HCT116 (cell line): ENCODE measurements around the gene NEDD4. TPM values are rescaled to one million over a fixed set of nuclear protein-coding genes. Genes with fewer than 3 reads are reported as not detected.

Source experiments
- ATAC-seq: fragments of 200-7000 bp; cut with Tn5 transposase; 2 replicates; pipeline ENCODE4 v1.9.1; 2020; ENCODE audit warnings: mild to moderate bottlenecking, moderate library complexity
- BruUV-seq: library from RNA; stranded (reverse); fragments of 400-500 nt; replicated peaks from 2 replicates; lab custom pipeline; 2021; lab: Mats Ljungman, UMichigan
- CTCF ChIA-PET: fragments of 300-600 bp; sonication (Branson Sonifier 250); formaldehyde crosslinking; loops from one replicate; lab custom pipeline; 2021; ENCODE audit warnings: antibody characterized with exemption; lab: Charles Lee
- POLR2A ChIA-PET: fragments of 300-600, 350-600 bp; sonication (Branson Sonifier 250); formaldehyde crosslinking; loops from one replicate; lab custom pipeline; 2021; ENCODE audit warnings: antibody characterized with exemption; lab: Charles Lee
- RAD21 ChIA-PET, 2 experiments: fragments of 300-600 bp; sonication (Branson Sonifier 250); formaldehyde crosslinking; loops; one replicate each; lab custom pipeline; 2023; ENCODE audit warnings: low total read pairs in 2 of 2; ENCODE audit not compliant: uncharacterized antibody in 2 of 2, unreplicated experiment in 2 of 2, low non-redundant PET in 1 of 2; lab: Charles Lee
- DNase-seq: peaks from one replicate; pipeline ENCODE4 v3.0.0-alpha.2; 2010; ENCODE audit warnings: low read depth, low spot score
- H2AFZ ChIP-seq: fragments of 200-600 bp; shearing (Covaris generic), sonication (generic); 2 replicates; pipeline ENCODE4 v1.6.1; 2017; ENCODE audit warnings: low read depth, mixed run types, mixed read lengths, antibody characterized with exemption, low read length; ENCODE audit not compliant: poor library complexity, severe bottlenecking
- H3K27ac ChIP-seq: 2 replicates; pipeline ENCODE4 v1.5.1; 2012; ENCODE audit warnings: low read depth, low read length
- H3K27me3 ChIP-seq: fragments of 200-600 bp; sonication (generic); 2 replicates; pipeline ENCODE4 v1.6.1; 2016; ENCODE audit warnings: mixed run types, low read length, mixed read lengths; ENCODE audit not compliant: insufficient read depth
- H3K36me3 ChIP-seq, 2 experiments: fragments of 200-500 bp in 1 of 2; fragments of 200-600 bp in 1 of 2; sonication (Bioruptor generic) in 1 of 2; sonication (generic) in 1 of 2; 2 replicates each; pipeline versions ENCODE4 v1.5.1 to v1.6.1; 2014 to 2016; ENCODE audit warnings: low read length in 2 of 2, inconsistent platforms in 1 of 2, mixed read lengths in 1 of 2, mixed run types in 1 of 2; ENCODE audit not compliant: insufficient read depth in 2 of 2, control insufficient read depth in 1 of 2
- H3K4me1 ChIP-seq, 2 experiments: fragments of 200-600 bp in 1 of 2; sonication (generic) in 1 of 2; 2 replicates each; pipeline versions ENCODE4 v1.5.1 to v1.6.1; 2012 to 2017; ENCODE audit warnings: low read length in 2 of 2, inconsistent platforms in 1 of 2, mild to moderate bottlenecking in 1 of 2, mixed read lengths in 1 of 2, mixed run types in 1 of 2, moderate library complexity in 1 of 2; ENCODE audit not compliant: insufficient read depth in 2 of 2, control insufficient read depth in 1 of 2
- H3K4me2 ChIP-seq: fragments of 200-600 bp; sonication (generic); 2 replicates; pipeline ENCODE4 v1.6.1; 2017; ENCODE audit warnings: mixed run types, low read length, mixed read lengths
- H3K4me3 ChIP-seq, 2 experiments: fragments of 200-600 bp in 1 of 2; sonication (generic) in 1 of 2; replicated peaks in 1 of 2; 2 replicates each; pipeline ENCODE4 v1.5.1; 2011 to 2016; ENCODE audit warnings: low read length in 2 of 2, control low read depth in 1 of 2, low read depth in 1 of 2, mild to moderate bottlenecking in 1 of 2, mixed read lengths in 1 of 2, mixed run types in 1 of 2
- H3K79me2 ChIP-seq: fragments of 200-600 bp; sonication (generic); 2 replicates; pipeline ENCODE4 v1.6.1; 2017; ENCODE audit warnings: mild to moderate bottlenecking, mixed run types, low read length, moderate library complexity, mixed read lengths; ENCODE audit not compliant: insufficient read depth
- H3K9ac ChIP-seq: fragments of 200-600 bp; sonication (generic); 2 replicates; pipeline ENCODE4 v1.6.1; 2016; ENCODE audit warnings: low read length, mixed read lengths
- H3K9me2 ChIP-seq: fragments of 200-600 bp; sonication (generic), shearing (Covaris generic); 2 replicates; pipeline ENCODE4 v1.6.1; 2017; ENCODE audit warnings: mixed run types, mild to moderate bottlenecking, moderate library complexity; ENCODE audit not compliant: insufficient read depth
- H3K9me3 ChIP-seq, 2 experiments: fragments of 200-500 bp in 1 of 2; fragments of 200-600 bp in 1 of 2; sonication (Bioruptor generic) in 1 of 2; sonication (generic) in 1 of 2; 2 replicates each; pipeline ENCODE4 v1.6.1; 2014 to 2017; ENCODE audit warnings: low read length in 2 of 2, mixed read lengths in 2 of 2, inconsistent platforms in 1 of 2, low read depth in 1 of 2, mild to moderate bottlenecking in 1 of 2, mixed run types in 1 of 2, moderate library complexity in 1 of 2; ENCODE audit not compliant: control insufficient read depth in 1 of 2, insufficient read depth in 1 of 2
- H4K20me1 ChIP-seq: fragments of 200-600 bp; sonication (generic), shearing (Covaris generic); 2 replicates; pipeline ENCODE4 v1.6.1; 2017; ENCODE audit warnings: mixed run types, mild to moderate bottlenecking, moderate library complexity; ENCODE audit not compliant: insufficient read depth
- ATF3 ChIP-seq: IDR thresholded peaks from 2 replicates; pipeline ENCODE4 v1.6.1; 2012
- CBX3 ChIP-seq: IDR thresholded peaks from 2 replicates; pipeline ENCODE4 v1.6.1; 2012; ENCODE audit warnings: low read depth
- CEBPB ChIP-seq: IDR thresholded peaks from 2 replicates; pipeline ENCODE4 v1.6.1; 2012; ENCODE audit warnings: low read depth
- EGR1 ChIP-seq: IDR thresholded peaks from 2 replicates; pipeline ENCODE4 v1.6.1; 2012; ENCODE audit warnings: low read depth
- EZH2 ChIP-seq: fragments of 200-600 bp; sonication (generic); IDR thresholded peaks from 2 replicates; pipeline ENCODE4 v1.6.1; 2017; ENCODE audit warnings: antibody characterized with exemption, mixed run types
- EZH2phosphoT487 ChIP-seq: fragments of 200-600 bp; IDR thresholded peaks from 2 replicates; pipeline ENCODE4 v1.6.1; 2018; ENCODE audit warnings: antibody characterized with exemption, borderline replicate concordance
- FOSL1 ChIP-seq: IDR thresholded peaks from 2 replicates; pipeline ENCODE4 v1.6.1; 2012; ENCODE audit warnings: low read depth
- JUND ChIP-seq: IDR thresholded peaks from 2 replicates; pipeline ENCODE4 v1.6.1; 2012
- POLR2A ChIP-seq: IDR thresholded peaks from 2 replicates; pipeline ENCODE4 v1.7.0; 2011; ENCODE audit warnings: borderline replicate concordance; ENCODE audit not compliant: insufficient read depth, insufficient read length; ENCODE audit errors: extremely low read depth
- RAD21 ChIP-seq: IDR thresholded peaks from 2 replicates; pipeline ENCODE4 v1.6.1; 2012; ENCODE audit warnings: low read depth, mild to moderate bottlenecking
- SIN3A ChIP-seq: IDR thresholded peaks from 2 replicates; pipeline ENCODE4 v1.6.1; 2012; ENCODE audit warnings: low read depth
- SP1 ChIP-seq: IDR thresholded peaks from 2 replicates; pipeline ENCODE4 v1.6.1; 2012; ENCODE audit warnings: low read depth
- SRF ChIP-seq: IDR thresholded peaks from 2 replicates; pipeline ENCODE4 v1.6.1; 2012; ENCODE audit warnings: low read depth
- TCF7L2 ChIP-seq: IDR thresholded peaks from 2 replicates; pipeline ENCODE4 v1.7.0; 2011; ENCODE audit warnings: borderline replicate concordance, inconsistent platforms; ENCODE audit not compliant: insufficient read depth, insufficient read length; ENCODE audit errors: extremely low read depth
- ZBTB33 ChIP-seq: IDR thresholded peaks from 2 replicates; pipeline ENCODE4 v1.6.1; 2011; ENCODE audit warnings: mild to moderate bottlenecking, low read length, moderate library complexity; ENCODE audit not compliant: insufficient replicate concordance; ENCODE audit errors: extremely low read depth
- ZFX ChIP-seq: fragments of 450-650 bp; IDR thresholded peaks from 2 replicates; pipeline ENCODE4 v1.6.1; 2017
- intact Hi-C: fragments of 100-400 bp; cut with micrococcal nuclease; formaldehyde crosslinking; loops from 2 replicates; pipeline ENCODE4 v1.10.0; 2022
- total RNA-seq: library from RNA; stranded (reverse); gene quantifications from one replicate; pipeline ENCODE4 v1.2.1, GENCODE V29; 2021; ENCODE audit not compliant: unreplicated experiment
- TF ChIP-seq, protein P1 (sequence below), 3 experiments: fragments of 200-600 bp in 1 of 3; sonication (generic) in 1 of 3; IDR thresholded peaks in 2 of 3; conservative IDR thresholded peaks in 1 of 3; 2 replicates each; pipeline ENCODE4 v1.5.1; 2012 to 2017; ENCODE audit warnings: low read depth in 2 of 3, low read length in 2 of 3, antibody characterized with exemption in 1 of 3, borderline replicate concordance in 1 of 3, control low read depth in 1 of 3, mild to moderate bottlenecking in 1 of 3, mixed read lengths in 1 of 3, mixed run types in 1 of 3, moderate library complexity in 1 of 3; ENCODE audit not compliant: insufficient read depth in 1 of 3

Gene NEDD4
- total RNA-seq, 1 experiment from 2014 or later = 13.7 TPM

DNA sequence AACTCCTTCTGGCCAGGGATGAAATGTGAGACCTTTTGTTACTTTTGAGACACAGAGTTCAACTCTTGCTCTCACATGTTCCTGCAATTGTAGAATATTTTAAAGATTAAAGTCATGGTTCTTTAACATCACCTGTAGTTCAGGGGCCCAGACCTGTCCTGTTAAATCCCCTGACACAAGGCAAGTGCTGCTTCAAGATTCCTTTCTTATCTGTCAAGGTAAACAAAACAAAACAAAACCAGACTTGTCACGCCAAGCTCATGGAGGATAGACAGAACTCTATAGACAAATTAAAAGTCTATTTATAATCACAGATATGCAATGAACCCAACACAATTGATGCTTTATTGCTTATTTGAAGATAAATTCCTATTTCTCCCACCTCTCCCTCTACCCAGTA lies 48.6 kb upstream of the NEDD4 start:
- Histone ChIP-seq H3K4me1 (peaks cover 18 to 23% of the 10 kb centered on the region in 2 experiments), H3K4me2 (no peak overlapping the region), H3K27ac (no peak overlapping the region), H3K79me2 (no peaks in the 10 kb centered on the region), H3K9me2 (no peaks in the 10 kb centered on the region), H2AFZ (no peak overlapping the region), H3K4me3 (no peak overlapping the region), H3K9ac (no peak overlapping the region), H3K9me3 (no peaks in the 10 kb centered on the region), H4K20me1 (no peaks in the 10 kb centered on the region)
- DNase-seq = no peak
- ChIA-PET CTCF (no interaction called here), RAD21 (no interaction called here), POLR2A (no interaction called here)
- BruUV-seq = no TSS peak
- intact Hi-C loops = no loop called here
- no peak for ATAC-seq
- TF ChIP-seq POLR2A = no peak
- TF ChIP-seq, protein P1, sequence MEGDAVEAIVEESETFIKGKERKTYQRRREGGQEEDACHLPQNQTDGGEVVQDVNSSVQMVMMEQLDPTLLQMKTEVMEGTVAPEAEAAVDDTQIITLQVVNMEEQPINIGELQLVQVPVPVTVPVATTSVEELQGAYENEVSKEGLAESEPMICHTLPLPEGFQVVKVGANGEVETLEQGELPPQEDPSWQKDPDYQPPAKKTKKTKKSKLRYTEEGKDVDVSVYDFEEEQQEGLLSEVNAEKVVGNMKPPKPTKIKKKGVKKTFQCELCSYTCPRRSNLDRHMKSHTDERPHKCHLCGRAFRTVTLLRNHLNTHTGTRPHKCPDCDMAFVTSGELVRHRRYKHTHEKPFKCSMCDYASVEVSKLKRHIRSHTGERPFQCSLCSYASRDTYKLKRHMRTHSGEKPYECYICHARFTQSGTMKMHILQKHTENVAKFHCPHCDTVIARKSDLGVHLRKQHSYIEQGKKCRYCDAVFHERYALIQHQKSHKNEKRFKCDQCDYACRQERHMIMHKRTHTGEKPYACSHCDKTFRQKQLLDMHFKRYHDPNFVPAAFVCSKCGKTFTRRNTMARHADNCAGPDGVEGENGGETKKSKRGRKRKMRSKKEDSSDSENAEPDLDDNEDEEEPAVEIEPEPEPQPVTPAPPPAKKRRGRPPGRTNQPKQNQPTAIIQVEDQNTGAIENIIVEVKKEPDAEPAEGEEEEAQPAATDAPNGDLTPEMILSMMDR (IDR thresholded peaks at IDR 0.05 in 2 of 3, conservative IDR thresholded peaks at IDR 0.05 in 1 of 3; ENCODE audit: borderline replicate concordance in 1 of 3, insufficient read depth in 1 of 3, low read depth in 2 of 3, low read length in 2 of 3) = no peak
- TF ChIP-seq SRF = no peak
- no peak for TF ChIP-seq TCF7L2
- no peak for TF ChIP-seq ZBTB33
- TF ChIP-seq EZH2phosphoT487 = no peak
- TF ChIP-seq JUND = no peak
- TF ChIP-seq RAD21 = no peak
- TF ChIP-seq SP1 = no peak
- no peak for TF ChIP-seq EGR1
- no peak for TF ChIP-seq ATF3
- TF ChIP-seq CEBPB = no peak
- no peak for TF ChIP-seq SIN3A
- TF ChIP-seq FOSL1 = no peak
- TF ChIP-seq ZFX = no peak
- no peak for TF ChIP-seq EZH2
- TF ChIP-seq CBX3 = no peak
- TF ChIP-seq, all 23 proteins: peak for 0
- Histone ChIP-seq H3K36me3 (no peaks in the 10 kb centered on the region), H3K27me3 (no peaks in the 10 kb centered on the region)
